Stimulated activated CD8-positive, alpha-beta memory T cell treated with anti-CD3 and anti-CD28 coated beads, Interleukin-2, amount 100 ng/mL, for 1 hour (primary cell): Measurements from ENCODE around the gene AADACL4.
"Not testable (repeated sequence)": the region's sequence is repeated elsewhere in the genome, so short reads cannot be mapped to it uniquely, and the experiment has no call there.

Experiments used
- DNase-seq, 2 donors: peaks; one replicate each; pipeline ENCODE4 v3.0.0-alpha.2; 2020; ENCODE audit warnings: low read depth in 2 of 2

The AADACL4 gene

DNA sequence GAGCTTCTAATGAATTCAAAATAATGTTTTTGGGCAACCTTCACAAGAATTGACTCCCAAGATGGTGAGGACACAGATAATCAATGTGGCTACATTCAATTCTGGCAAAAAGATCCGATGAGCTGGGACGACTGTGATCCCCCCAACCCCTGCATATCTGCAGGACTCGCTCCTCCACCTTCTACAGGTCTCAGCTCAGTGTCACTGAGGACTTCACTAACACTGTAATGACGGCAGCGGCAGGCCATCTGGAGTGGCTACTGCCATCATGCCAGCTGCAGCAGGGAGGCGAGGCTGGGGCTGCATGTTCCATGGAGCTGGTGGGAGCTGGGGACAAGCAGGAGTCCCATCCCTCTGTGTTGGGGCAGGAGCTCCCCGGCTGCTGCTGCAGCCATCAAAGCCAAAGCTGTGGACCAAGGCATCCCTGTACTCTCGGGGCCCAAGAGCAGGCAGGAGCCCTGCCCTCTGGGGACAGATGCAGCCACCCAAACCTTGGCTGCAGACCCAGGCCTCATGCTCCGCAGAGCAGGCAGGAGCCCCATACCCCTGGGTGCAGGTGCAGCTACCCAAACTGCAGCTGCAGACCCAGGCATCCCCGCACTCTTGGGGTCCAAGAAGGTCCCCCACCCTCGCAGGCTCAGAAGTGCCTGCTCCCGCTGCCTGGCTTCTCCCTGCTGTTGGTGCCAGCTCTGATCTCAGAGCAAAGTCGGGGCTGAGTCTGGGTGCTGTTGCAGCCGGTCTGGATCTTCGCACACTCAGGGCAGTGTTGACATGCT lies 13.7 kb upstream of the AADACL4 start:
- DNase-seq, result no peak

GRCh38 chr1:12630946-12631530 lies 12.8 kb upstream of the AADACL4 start:
- no peak for DNase-seq

GRCh38 chr1:12631571-12631970 lies 12.3 kb upstream of the AADACL4 start:
- DNase-seq, result no peak

DNA sequence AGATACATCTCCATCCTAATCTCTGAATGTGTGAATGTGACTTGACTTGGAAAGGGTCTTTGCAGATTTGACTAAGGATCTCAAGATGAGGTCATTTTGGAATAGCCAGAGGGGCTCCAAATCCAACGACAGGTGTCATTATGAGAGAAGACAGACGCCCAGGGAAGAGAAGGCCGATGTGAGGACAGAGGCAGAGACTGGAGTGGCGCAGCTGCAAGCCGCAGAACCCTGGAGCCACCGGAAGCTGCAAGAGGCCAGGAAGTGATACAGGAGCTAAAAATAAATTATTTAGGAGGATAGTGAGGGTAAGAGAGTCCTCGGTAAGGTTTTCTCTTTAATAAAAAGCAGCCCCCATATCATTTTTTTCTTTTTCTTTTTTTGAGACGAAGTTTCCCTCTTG lies 9.7 kb upstream of the AADACL4 start:
- DNase-seq, result no peak

GRCh38 chr1:12634696-12635202 lies 9.1 kb upstream of the AADACL4 start:
- DNase-seq, result no peak

DNA sequence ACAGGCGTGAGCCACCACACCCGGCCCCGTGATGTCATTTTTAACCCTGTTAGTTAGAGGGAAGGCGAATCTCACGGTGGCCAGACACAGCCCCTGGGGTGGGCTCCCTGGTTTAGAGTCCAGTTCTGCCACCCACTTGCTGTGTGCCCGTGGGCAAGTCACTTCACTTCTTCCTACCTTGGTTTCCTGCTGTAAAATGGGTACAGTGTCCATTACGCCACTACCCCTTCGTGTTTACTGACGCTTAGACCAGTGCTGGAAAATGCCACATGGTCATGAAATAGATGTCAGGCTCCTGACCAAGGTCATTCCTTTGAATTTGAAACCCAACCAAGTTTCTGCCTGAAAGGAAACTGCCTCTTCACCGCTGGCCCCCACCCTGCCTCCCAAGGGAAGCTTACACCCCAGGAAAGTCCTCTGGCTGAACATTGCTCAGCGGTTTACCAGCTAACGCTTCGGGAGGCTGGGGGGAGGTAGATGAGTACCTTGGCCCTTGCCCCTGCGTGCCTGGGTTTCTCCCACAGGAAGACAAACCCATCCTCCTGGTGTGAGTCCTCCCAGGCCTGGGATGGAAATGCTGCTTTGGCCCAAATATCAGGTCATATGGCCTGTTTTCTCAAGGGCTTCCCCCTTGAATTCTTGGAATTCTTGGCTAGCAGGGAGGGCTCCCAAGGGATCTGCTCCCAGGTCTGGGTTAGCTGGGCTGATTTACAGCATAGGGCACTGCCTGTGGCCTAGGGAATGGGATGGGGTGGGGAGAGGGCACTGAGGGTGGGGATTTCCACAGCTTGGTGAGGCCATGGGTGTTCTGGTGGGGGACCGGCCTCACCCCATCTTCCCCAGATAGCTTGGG lies 7.6 kb upstream of the AADACL4 start:
- no peak for DNase-seq

- DNase-seq, result no peak
These were observed 6.2 kb upstream of the AADACL4 start for GRCh38 chr1:12637693-12638092.

DNA sequence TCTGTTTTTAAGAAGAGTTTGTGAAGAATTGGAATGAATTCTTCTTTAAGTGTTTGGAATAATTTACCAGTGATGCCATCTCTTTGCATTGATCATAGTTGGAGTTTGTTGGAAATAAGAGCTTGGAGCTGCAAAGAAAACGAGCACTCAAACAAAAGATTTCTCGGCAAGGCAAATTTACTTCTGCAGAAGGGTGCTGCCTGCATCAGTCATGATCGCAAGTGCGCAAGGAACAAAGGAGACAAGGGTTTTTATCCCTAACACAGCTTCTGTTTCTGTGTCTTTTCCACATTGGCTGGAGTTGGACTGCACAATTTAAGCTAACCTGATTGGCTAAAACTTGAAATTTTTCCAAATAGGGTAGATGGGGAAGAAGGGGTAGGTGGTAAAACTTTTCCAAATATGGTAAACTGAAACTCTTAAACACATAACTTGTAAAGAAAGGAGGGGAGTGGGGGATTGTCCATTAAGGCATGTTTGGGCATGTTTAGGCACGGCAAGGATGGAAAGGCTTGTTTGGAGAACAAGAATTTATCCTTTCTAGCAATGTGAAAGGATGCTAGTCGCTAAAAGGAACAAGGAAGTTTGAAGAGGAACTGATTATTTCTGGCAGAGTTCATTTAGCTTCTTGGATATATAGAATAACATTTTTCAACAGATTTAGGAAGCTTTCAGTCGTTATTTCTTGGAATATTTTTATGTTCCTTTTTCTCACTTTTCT lies 3.5 kb upstream of the AADACL4 start:
- no peak for DNase-seq

DNA sequence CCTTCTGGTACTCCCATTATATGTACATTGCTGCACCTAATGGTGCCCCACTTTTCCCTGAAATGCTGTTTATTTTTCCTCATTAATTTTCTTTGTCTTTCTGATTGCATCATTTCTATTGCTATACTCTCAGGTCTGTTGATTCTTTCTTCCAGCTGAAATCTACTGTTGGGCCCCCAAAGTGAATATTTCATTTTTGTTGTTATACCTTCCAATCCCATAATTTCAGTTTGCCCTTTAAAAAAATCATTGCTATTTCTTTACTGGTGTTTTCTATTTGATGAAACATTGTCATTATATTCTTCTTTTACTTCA lies 3.0 kb upstream of the AADACL4 start:
- DNase-seq, result no peak

GRCh38 chr1:12643079-12643478 lies 806 bp upstream of the AADACL4 start:
- DNase-seq, result no peak

- DNase-seq, result no peak
These were observed 352 bp downstream of the AADACL4 start for GRCh38 chr1:12644237-12644636.

DNA sequence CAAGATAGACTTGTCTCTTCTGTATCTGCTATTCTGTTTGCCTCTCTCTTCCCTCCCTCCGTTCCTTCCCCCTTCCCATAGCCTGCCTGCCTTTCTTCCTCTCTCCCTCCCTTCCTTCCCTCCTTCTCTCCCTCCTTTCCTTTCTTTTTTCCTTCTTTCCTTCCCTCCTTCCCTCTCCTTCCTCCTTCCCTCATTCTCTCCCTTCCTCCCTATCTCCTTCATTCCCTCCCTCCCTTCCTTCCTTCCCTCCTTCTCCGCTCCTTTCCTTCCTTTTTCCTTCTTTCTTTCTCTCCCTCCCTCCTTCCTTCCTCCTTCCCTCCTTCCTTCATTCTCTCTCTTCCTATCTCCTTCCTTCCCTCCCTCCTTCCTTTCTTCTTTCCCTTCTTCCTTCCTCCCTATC lies 944 bp downstream of the AADACL4 start:
- no peak for DNase-seq

- DNase-seq, result not testable (repeated sequence)
These were observed 1.5 kb downstream of the AADACL4 start for GRCh38 chr1:12645401-12645800.

DNA sequence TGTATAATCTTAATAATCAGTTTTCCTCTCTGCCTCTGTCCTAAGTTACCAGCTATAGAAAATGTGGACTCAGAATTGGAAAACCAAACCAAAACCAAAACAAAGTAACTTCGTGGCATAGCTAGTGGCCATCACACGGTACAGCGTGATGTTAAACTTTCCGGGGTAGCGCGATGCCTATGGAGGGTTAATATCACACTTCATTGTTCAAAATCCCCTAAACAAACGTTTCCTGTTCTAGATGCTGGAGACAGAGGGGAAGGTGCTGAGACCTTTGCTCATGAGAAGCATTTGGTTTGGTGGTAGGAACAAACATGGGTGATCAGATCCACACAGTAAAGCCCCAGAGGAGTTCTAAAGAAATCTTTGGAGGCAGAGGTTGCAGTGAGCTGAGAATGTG lies 4.9 kb downstream of the AADACL4 start:
- DNase-seq, result no peak

- no peak for DNase-seq
These were observed 6.1 kb downstream of the AADACL4 start for GRCh38 chr1:12649971-12650421.

GRCh38 chr1:12654004-12654567 lies 10.2 kb downstream of the AADACL4 start:
- DNase-seq, result no peak

DNA sequence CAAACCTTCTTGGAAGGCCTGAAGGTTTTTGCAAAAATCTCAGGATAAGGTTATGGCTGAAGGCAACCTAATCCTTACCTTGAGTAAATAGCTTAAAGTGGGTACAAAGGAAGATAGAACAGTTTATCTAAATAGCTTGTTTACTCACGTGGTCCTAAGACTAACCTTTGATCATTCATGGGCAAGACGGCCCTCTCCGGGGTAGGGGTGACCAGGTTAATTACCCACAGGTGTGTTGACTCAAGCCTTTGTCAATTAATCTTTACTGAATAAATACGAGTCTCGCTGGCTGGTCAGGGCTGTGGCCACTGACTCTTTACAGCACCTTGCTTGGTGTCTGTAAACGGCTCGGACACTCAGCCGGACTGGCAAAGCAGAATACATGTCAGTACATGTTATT lies 10.8 kb downstream of the AADACL4 start:
- DNase-seq, result no peak

DNA sequence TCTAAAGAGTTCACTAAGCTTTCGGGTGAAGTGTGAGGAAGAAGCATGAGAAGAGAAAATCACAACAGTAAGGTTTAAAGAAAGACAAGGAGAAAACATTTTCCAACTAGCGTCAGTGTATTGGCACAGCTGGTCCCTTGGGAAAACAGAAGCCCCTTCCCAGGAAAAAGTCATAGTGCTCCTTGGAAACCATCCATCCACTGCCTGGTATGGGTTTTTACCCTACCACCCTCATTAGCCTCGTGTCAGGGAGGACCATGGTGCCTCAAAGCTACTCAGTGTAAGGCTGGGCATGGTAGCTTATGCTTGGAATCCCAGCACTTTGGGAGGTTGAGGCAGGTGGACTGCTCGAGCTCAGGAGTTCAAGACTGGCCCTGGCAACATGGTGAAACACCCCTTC lies 12.7 kb downstream of the AADACL4 start:
- no peak for DNase-seq

DNA sequence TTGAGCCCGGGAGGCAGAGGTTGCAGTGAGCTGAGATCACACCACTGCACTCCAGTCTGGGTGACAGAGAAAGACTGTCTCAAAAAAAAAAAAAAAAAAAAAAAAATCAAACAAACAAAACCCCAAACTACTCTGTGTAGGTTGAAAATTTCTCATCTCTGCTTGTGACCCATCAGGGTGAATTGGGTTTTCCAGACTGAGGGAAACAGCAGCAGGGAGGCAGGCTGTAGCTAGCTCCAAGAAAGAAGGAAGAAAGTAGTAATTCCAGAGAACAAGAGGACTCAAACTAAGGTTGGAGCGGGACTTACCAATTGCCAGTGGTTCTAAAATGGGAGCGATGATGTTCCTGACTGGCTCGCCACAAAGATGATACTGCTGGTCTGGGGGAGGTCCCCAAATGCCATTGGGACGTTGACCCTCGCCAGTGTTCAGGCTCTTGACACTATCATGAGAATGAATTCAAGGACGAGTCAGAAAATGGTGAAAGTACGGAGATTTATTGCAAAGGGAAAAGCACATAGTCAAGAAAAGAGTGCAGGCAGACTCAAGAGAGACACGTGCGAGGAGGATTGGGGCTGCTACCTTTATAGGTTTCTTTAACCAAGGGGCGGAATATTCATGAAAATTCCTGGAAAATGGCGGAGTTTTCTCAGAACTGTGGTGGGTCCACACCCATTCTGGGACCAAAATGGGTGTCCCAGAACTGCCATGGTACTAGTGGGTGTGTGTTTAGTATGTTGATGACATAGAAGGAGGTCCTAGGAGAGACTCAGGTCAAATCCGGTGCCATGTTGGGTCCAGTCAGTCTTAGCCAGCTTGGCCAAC lies 13.4 kb downstream of the AADACL4 start:
- DNase-seq, result no peak

GRCh38 chr1:12657885-12658512 lies 14.1 kb downstream of the AADACL4 start:
- not testable (repeated sequence) for DNase-seq
